HCT116 (cell line): Measurements from ENCODE around the gene RRM1. TPM values are rescaled to one million over a fixed set of nuclear protein-coding genes. Genes with fewer than 3 reads are reported as not detected.
A peak's percentile ranks its signal among the peaks of the same experiment; 100 is the strongest.

Source experiments
- ATAC-seq: fragments of 200-7000 bp; cut with Tn5 transposase; 2 replicates; pipeline ENCODE4 v1.9.1; 2020; ENCODE audit warnings: mild to moderate bottlenecking, moderate library complexity
- BruUV-seq: library from RNA; stranded (reverse); fragments of 400-500 nt; replicated peaks from 2 replicates; lab custom pipeline; 2021; lab: Mats Ljungman, UMichigan
- CTCF ChIA-PET: fragments of 300-600 bp; sonication (Branson Sonifier 250); formaldehyde crosslinking; loops from one replicate; lab custom pipeline; 2021; ENCODE audit warnings: antibody characterized with exemption; lab: Charles Lee
- POLR2A ChIA-PET: fragments of 300-600, 350-600 bp; sonication (Branson Sonifier 250); formaldehyde crosslinking; loops from one replicate; lab custom pipeline; 2021; ENCODE audit warnings: antibody characterized with exemption; lab: Charles Lee
- RAD21 ChIA-PET, 2 experiments: fragments of 300-600 bp; sonication (Branson Sonifier 250); formaldehyde crosslinking; loops; one replicate each; lab custom pipeline; 2023; ENCODE audit warnings: low total read pairs in 2 of 2; ENCODE audit not compliant: uncharacterized antibody in 2 of 2, unreplicated experiment in 2 of 2, low non-redundant PET in 1 of 2; lab: Charles Lee
- DNase-seq: peaks from one replicate; pipeline ENCODE4 v3.0.0-alpha.2; 2010; ENCODE audit warnings: low read depth, low spot score
- H2AFZ ChIP-seq: fragments of 200-600 bp; shearing (Covaris generic), sonication (generic); 2 replicates; pipeline ENCODE4 v1.6.1; 2017; ENCODE audit warnings: low read depth, mixed run types, mixed read lengths, antibody characterized with exemption, low read length; ENCODE audit not compliant: poor library complexity, severe bottlenecking
- H3K27ac ChIP-seq: 2 replicates; pipeline ENCODE4 v1.5.1; 2012; ENCODE audit warnings: low read depth, low read length
- H3K27me3 ChIP-seq: fragments of 200-600 bp; sonication (generic); 2 replicates; pipeline ENCODE4 v1.6.1; 2016; ENCODE audit warnings: mixed run types, low read length, mixed read lengths; ENCODE audit not compliant: insufficient read depth
- H3K36me3 ChIP-seq, 2 experiments: fragments of 200-500 bp in 1 of 2; fragments of 200-600 bp in 1 of 2; sonication (Bioruptor generic) in 1 of 2; sonication (generic) in 1 of 2; 2 replicates each; pipeline versions ENCODE4 v1.5.1 to v1.6.1; 2014 to 2016; ENCODE audit warnings: low read length in 2 of 2, inconsistent platforms in 1 of 2, mixed read lengths in 1 of 2, mixed run types in 1 of 2; ENCODE audit not compliant: insufficient read depth in 2 of 2, control insufficient read depth in 1 of 2
- H3K4me1 ChIP-seq, 2 experiments: fragments of 200-600 bp in 1 of 2; sonication (generic) in 1 of 2; 2 replicates each; pipeline versions ENCODE4 v1.5.1 to v1.6.1; 2012 to 2017; ENCODE audit warnings: low read length in 2 of 2, inconsistent platforms in 1 of 2, mild to moderate bottlenecking in 1 of 2, mixed read lengths in 1 of 2, mixed run types in 1 of 2, moderate library complexity in 1 of 2; ENCODE audit not compliant: insufficient read depth in 2 of 2, control insufficient read depth in 1 of 2
- H3K4me2 ChIP-seq: fragments of 200-600 bp; sonication (generic); 2 replicates; pipeline ENCODE4 v1.6.1; 2017; ENCODE audit warnings: mixed run types, low read length, mixed read lengths
- H3K4me3 ChIP-seq, 2 experiments: fragments of 200-600 bp in 1 of 2; sonication (generic) in 1 of 2; replicated peaks in 1 of 2; 2 replicates each; pipeline ENCODE4 v1.5.1; 2011 to 2016; ENCODE audit warnings: low read length in 2 of 2, control low read depth in 1 of 2, low read depth in 1 of 2, mild to moderate bottlenecking in 1 of 2, mixed read lengths in 1 of 2, mixed run types in 1 of 2
- H3K79me2 ChIP-seq: fragments of 200-600 bp; sonication (generic); 2 replicates; pipeline ENCODE4 v1.6.1; 2017; ENCODE audit warnings: mild to moderate bottlenecking, mixed run types, low read length, moderate library complexity, mixed read lengths; ENCODE audit not compliant: insufficient read depth
- H3K9ac ChIP-seq: fragments of 200-600 bp; sonication (generic); 2 replicates; pipeline ENCODE4 v1.6.1; 2016; ENCODE audit warnings: low read length, mixed read lengths
- H3K9me2 ChIP-seq: fragments of 200-600 bp; sonication (generic), shearing (Covaris generic); 2 replicates; pipeline ENCODE4 v1.6.1; 2017; ENCODE audit warnings: mixed run types, mild to moderate bottlenecking, moderate library complexity; ENCODE audit not compliant: insufficient read depth
- H3K9me3 ChIP-seq, 2 experiments: fragments of 200-500 bp in 1 of 2; fragments of 200-600 bp in 1 of 2; sonication (Bioruptor generic) in 1 of 2; sonication (generic) in 1 of 2; 2 replicates each; pipeline ENCODE4 v1.6.1; 2014 to 2017; ENCODE audit warnings: low read length in 2 of 2, mixed read lengths in 2 of 2, inconsistent platforms in 1 of 2, low read depth in 1 of 2, mild to moderate bottlenecking in 1 of 2, mixed run types in 1 of 2, moderate library complexity in 1 of 2; ENCODE audit not compliant: control insufficient read depth in 1 of 2, insufficient read depth in 1 of 2
- H4K20me1 ChIP-seq: fragments of 200-600 bp; sonication (generic), shearing (Covaris generic); 2 replicates; pipeline ENCODE4 v1.6.1; 2017; ENCODE audit warnings: mixed run types, mild to moderate bottlenecking, moderate library complexity; ENCODE audit not compliant: insufficient read depth
- CEBPB ChIP-seq: IDR thresholded peaks from 2 replicates; pipeline ENCODE4 v1.6.1; 2012; ENCODE audit warnings: low read depth
- CTCF ChIP-seq, 3 experiments: fragments of 200-600 bp in 1 of 3; sonication (generic) in 1 of 3; IDR thresholded peaks in 2 of 3; conservative IDR thresholded peaks in 1 of 3; 2 replicates each; pipeline ENCODE4 v1.5.1; 2012 to 2017; ENCODE audit warnings: low read depth in 2 of 3, low read length in 2 of 3, antibody characterized with exemption in 1 of 3, borderline replicate concordance in 1 of 3, control low read depth in 1 of 3, mild to moderate bottlenecking in 1 of 3, mixed read lengths in 1 of 3, mixed run types in 1 of 3, moderate library complexity in 1 of 3; ENCODE audit not compliant: insufficient read depth in 1 of 3
- EZH2phosphoT487 ChIP-seq: fragments of 200-600 bp; IDR thresholded peaks from 2 replicates; pipeline ENCODE4 v1.6.1; 2018; ENCODE audit warnings: antibody characterized with exemption, borderline replicate concordance
- FOSL1 ChIP-seq: IDR thresholded peaks from 2 replicates; pipeline ENCODE4 v1.6.1; 2012; ENCODE audit warnings: low read depth
- JUND ChIP-seq: IDR thresholded peaks from 2 replicates; pipeline ENCODE4 v1.6.1; 2012
- POLR2AphosphoS5 ChIP-seq: IDR thresholded peaks from 2 replicates; pipeline ENCODE4 v1.6.1; 2011; ENCODE audit warnings: mild to moderate bottlenecking, low read depth, low read length, moderate library complexity
- TCF7L2 ChIP-seq: IDR thresholded peaks from 2 replicates; pipeline ENCODE4 v1.7.0; 2011; ENCODE audit warnings: borderline replicate concordance, inconsistent platforms; ENCODE audit not compliant: insufficient read depth, insufficient read length; ENCODE audit errors: extremely low read depth
- intact Hi-C: fragments of 100-400 bp; cut with micrococcal nuclease; formaldehyde crosslinking; loops from 2 replicates; pipeline ENCODE4 v1.10.0; 2022
- total RNA-seq: library from RNA; stranded (reverse); gene quantifications from one replicate; pipeline ENCODE4 v1.2.1, GENCODE V29; 2021; ENCODE audit not compliant: unreplicated experiment

RRM1 gene
- total RNA-seq, 1 experiment from 2014 or later, result 134 TPM

GRCh38 chr11:4087551-4087950, 7.0 kb upstream of the RRM1 start:
- ChIA-PET POLR2A (no interaction called here), RAD21 (no interaction called here), CTCF (no interaction called here)
- Histone ChIP-seq H4K20me1 (no peaks in the 10 kb centered on the region), H3K9ac (no peak overlapping the region), H3K9me2 (no peaks in the 10 kb centered on the region), H3K4me1 (no peaks in the 10 kb centered on the region), H3K27me3 (no peaks in the 10 kb centered on the region), H3K4me2 (no peak overlapping the region), H3K9me3 (no peaks in the 10 kb centered on the region), H3K27ac (no peak overlapping the region), H3K79me2 (no peaks in the 10 kb centered on the region), H2AFZ (no peak overlapping the region), H3K36me3 (no peaks in the 10 kb centered on the region), H3K4me3 (no peak overlapping the region)
- DNase-seq, result no peak
- peak; percentile 50; the same call in 1 of the 2 replicates for ATAC-seq
- BruUV-seq, result no TSS peak
- intact Hi-C loops, result no loop called here
- peak in 2 of 3 experiments; percentile 27 to 30; a peak in 2 of 6 replicates for TF ChIP-seq CTCF (IDR thresholded peaks at IDR 0.05 in 2 of 3, conservative IDR thresholded peaks at IDR 0.05 in 1 of 3; ENCODE audit: borderline replicate concordance in 1 of 3, insufficient read depth in 1 of 3, low read depth in 2 of 3, low read length in 2 of 3)
- no peak for TF ChIP-seq JUND

GRCh38 chr11:4090258-4090657, 4.3 kb upstream of the RRM1 start:
- BruUV-seq, result no TSS peak
- Histone ChIP-seq H3K4me3 (no peak overlapping the region), H2AFZ (no peak overlapping the region), H3K9ac (no peak overlapping the region), H3K9me2 (no peaks in the 10 kb centered on the region), H4K20me1 (no peaks in the 10 kb centered on the region), H3K27me3 (no peaks in the 10 kb centered on the region), H3K9me3 (no peaks in the 10 kb centered on the region), H3K27ac (no peak overlapping the region), H3K79me2 (peaks cover 3% of the 10 kb centered on the region), H3K36me3 (no peaks in the 10 kb centered on the region), H3K4me1 (peaks cover 0 to 8% of the 10 kb centered on the region in 2 experiments; a peak in 2 of 4 replicates), H3K4me2 (no peak overlapping the region)
- DNase-seq (no peak), ATAC-seq (no peak)
- ChIA-PET RAD21 (no interaction called here), POLR2A (no interaction called here), CTCF (no interaction called here)
- TF ChIP-seq TCF7L2, result no peak
- TF ChIP-seq CEBPB, result no peak
- no peak for TF ChIP-seq FOSL1
- no peak for TF ChIP-seq POLR2AphosphoS5
- no peak for TF ChIP-seq EZH2phosphoT487
- intact Hi-C loops, result no loop called here
